ENCODE results near the gene TBX3.

DNA sequence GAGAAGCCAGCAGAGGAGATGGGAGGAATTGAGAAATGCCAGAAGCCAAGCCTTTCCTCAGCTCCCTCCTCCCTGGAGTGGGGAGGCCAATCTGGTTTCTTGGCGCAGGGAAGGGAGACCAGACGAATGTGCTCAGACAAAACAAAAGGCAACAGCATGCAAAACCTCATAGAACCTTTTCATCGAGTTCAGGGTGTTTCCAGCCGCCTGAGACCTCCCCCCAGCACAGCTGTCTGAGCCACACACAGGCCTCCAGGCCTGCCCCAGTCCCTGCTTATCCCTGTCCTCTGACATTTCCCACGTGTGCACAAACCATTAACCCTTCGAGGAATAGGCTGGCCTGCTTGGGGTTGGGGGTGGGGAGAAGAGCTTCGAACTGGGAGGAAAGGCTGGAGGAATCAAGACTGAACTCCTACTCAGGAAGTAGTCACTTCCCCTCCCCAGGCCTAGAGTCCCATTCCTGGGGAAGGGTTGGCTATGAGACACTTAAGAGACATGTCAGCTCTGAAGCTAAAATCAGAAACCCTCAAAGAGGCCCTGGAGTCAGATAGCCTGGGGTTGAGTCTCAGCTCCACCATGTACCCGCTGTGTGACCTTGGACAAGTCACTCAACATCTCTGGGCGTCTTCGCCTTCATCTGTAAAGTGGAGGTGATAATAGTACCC, 10.7 kb downstream of the TBX3 start:
- TF ChIP-seq, protein P1, sequence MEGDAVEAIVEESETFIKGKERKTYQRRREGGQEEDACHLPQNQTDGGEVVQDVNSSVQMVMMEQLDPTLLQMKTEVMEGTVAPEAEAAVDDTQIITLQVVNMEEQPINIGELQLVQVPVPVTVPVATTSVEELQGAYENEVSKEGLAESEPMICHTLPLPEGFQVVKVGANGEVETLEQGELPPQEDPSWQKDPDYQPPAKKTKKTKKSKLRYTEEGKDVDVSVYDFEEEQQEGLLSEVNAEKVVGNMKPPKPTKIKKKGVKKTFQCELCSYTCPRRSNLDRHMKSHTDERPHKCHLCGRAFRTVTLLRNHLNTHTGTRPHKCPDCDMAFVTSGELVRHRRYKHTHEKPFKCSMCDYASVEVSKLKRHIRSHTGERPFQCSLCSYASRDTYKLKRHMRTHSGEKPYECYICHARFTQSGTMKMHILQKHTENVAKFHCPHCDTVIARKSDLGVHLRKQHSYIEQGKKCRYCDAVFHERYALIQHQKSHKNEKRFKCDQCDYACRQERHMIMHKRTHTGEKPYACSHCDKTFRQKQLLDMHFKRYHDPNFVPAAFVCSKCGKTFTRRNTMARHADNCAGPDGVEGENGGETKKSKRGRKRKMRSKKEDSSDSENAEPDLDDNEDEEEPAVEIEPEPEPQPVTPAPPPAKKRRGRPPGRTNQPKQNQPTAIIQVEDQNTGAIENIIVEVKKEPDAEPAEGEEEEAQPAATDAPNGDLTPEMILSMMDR (IDR thresholded peaks at IDR 0.05): no peak
- no peak for TF ChIP-seq POLR2A (IDR thresholded peaks at IDR 0.05)

Measured in lower leg skin (tissue), 3 donors.